Measurements from ENCODE around the gene BCDIN3D.
A peak's percentile ranks its signal among the peaks of the same experiment; 100 is the strongest.
"Not testable (repeated sequence)": the region's sequence is repeated elsewhere in the genome, so short reads cannot be mapped to it uniquely, and the experiment has no call there.

Gene BCDIN3D, protein sequence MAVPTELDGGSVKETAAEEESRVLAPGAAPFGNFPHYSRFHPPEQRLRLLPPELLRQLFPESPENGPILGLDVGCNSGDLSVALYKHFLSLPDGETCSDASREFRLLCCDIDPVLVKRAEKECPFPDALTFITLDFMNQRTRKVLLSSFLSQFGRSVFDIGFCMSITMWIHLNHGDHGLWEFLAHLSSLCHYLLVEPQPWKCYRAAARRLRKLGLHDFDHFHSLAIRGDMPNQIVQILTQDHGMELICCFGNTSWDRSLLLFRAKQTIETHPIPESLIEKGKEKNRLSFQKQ

DNA sequence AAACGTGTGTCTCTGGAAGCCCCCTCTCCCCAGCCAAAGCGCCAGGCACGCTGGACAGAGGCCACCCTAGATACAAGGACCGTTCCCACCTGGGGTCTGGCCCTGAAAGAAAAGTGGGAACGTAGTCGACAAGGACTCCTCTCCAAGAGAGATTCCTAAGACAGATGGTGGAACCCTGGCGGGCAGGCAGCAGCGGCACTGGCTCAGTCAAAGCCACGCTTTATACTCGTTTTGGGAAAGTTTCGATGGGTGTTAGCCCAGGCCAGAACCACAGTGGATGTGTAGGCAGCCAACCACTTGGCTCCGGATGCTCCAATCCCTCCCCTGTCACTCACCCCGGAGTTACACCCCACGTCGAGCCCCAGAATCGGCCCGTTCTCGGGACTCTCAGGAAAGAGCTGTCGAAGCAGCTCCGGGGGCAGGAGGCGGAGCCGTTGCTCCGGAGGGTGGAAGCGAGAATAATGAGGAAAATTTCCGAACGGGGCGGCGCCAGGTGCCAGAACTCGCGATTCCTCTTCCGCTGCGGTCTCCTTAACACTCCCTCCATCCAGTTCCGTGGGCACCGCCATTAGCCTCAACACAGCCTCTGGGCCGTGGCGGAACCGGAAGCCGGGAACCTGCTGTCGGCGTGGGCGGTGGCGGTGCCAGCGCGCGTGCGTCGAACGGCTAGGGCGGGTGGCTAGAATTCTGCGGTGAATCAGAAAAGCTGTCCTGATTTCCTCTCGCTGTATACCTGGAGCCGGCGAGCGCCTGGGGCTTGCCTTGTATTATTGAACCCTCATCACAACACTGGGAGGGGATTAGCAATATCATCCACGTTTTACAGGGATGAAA is at the start of gene BCDIN3D:
Gene BCDIN3D, minus strand, starts transcription at position 588 of the 834 bp plus-strand sequence. Its CDS starts 19 bp downstream, at position 569.
- DNase-seq = peak; percentile 95

DNA sequence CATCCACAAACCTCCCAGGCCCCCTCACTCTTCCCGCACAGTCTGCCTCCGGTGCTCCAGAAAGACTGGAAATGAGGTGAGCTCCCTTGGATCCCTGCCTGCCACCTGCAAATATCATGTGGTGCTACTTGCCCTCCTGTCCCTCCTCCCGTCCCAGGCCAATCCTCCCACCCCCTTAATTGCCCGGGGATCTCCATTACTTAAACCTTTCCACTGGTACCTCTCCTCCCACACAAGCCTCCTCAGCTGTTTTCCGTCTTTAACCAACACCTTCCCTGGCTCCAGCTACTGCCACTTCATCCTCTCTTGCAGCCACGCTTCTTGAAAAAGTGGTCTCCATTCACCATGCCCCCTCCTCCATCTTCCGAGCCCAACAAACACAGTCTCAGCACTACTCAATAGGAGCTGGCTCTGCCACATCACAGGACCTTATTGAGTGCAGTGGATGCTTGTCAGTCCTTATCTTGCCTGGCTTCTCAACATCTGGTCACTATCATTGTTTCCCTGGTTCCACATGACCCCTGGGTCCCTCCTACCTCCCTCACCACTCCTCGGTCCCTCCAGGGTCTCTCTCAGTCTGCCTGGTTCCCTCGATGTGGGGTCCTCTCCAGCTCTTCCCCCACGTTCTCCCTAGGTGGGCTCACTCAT is 49.3 kb upstream of the BCDIN3D start:
- DNase-seq = no peak

DNA sequence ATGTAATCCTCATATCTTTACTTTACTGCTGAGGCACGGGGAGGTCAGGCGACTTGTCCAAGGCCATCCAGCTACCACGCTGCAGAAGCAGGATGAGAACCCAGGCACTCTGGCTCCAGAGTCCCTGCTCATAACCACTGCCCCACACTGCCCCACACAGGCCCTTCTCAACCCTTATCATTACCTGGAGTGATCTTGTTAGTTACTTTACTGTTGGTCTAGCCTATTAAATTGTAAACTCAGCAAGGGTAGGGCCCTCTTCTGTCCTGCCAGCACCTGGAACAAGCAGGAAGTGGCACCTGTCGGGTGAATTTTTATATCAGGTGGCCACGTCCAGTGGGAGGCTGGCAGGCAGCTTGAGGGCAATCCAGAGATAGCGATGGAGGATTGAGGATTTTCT is 48.6 kb upstream of the BCDIN3D start:
- DNase-seq = no peak

DNA sequence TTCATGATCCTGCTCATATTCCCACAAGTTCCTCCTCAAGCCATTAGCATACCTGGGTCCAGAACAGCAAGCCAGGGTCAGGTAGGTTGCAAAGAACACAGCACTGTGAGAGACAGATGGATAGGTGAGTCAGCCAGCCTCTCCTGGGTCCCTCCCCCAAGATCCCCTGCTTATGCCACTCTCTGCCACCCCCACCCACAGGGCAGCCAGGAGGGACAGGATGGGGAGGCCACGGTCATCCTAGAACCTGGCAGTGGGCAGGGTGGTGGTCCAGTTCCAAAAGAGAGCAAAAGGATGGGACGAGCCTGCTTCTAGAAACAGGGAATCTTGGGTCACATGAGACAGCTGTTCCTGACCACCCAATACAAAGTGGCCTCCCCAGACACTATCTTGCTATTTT is 48.1 kb upstream of the BCDIN3D start:
- DNase-seq = no peak

DNA sequence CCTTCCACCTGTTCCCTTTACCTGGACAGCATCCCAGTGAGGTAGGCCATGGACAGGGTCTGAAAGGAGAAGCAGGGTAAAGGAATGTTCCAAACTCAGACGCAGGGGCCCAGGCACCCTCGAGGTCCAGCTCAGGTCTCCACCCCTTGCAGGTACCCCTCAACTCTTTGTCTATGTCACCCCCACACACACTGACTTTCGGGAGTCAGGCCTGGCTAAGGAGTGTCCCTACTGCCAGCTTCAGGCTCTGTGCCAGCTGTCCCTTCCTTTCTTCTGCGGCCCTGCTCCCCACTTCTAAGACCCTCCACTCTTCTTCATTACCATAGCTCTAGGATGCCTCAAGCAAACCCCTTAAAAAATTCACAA is 47.2 kb upstream of the BCDIN3D start:
- DNase-seq = no peak

DNA sequence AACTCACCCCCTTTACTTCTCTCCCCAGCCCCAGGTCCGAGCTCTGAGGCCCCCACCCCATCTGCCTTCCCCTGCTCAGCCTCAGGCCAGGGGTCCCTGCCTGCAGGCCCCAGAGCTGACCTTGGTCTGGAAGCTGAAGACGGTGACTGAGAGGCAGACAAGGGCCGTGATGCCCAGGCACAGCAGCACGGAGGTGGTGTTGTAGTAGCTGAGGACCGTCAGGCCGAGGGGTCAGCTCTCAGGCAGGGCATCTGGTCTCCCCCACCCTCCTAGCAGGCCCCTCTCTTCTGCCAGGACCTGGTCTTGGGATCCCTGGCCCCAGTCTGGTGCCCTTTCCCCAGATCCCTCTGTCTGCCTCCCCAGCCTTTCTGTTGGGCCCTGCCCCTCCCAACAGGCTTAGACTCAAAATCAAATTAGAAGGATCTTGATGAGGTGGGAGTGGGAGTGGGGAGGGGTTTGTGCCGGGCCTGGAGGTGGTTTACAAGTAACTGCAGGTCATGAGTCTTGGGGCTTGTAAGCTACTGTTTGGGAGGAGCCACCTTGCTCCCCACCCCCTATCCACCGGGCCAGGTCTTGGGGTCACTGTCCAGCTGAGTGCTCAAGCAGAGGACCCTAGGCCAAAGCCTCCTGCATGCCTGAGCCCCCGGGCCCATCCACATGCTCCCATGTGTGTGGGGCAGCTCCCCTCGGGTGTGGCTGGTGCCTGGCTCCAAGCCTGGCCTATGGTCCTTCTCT is 46.6 kb upstream of the BCDIN3D start:
- DNase-seq = no peak

DNA sequence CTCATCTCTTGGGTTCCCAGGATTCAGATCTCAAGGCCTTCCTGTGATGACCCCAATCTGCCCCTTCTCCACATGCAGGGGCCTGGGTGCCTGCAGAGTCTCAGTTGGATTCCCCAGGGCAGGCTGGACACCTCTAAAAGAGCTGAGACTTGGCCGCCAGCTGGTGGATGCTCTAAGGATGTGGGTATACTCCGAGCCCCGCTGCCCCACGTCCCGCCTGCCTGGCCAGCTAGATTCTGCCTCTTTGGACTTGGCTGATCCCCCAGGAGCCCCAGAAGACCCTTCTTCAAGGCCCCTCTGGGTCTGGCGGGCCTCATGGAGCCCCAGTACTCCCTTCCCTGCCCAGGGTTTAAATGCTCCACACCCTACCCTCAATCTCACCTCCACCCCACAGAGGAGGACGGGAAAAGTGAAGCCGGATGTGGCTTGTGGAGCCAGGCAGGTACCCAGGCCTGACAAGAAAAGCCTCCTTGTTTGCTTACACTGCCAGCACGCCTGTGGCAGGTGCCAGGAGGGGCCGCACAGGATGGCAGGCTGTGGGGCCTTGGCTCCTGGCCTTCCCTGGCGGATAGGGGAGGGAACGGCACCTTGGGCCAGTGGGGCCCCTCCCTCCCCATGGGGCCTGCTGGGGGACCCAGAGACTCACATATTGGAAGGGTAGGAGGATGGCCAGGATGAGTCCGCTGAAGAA is 45.7 kb upstream of the BCDIN3D start:
- DNase-seq = no peak

DNA sequence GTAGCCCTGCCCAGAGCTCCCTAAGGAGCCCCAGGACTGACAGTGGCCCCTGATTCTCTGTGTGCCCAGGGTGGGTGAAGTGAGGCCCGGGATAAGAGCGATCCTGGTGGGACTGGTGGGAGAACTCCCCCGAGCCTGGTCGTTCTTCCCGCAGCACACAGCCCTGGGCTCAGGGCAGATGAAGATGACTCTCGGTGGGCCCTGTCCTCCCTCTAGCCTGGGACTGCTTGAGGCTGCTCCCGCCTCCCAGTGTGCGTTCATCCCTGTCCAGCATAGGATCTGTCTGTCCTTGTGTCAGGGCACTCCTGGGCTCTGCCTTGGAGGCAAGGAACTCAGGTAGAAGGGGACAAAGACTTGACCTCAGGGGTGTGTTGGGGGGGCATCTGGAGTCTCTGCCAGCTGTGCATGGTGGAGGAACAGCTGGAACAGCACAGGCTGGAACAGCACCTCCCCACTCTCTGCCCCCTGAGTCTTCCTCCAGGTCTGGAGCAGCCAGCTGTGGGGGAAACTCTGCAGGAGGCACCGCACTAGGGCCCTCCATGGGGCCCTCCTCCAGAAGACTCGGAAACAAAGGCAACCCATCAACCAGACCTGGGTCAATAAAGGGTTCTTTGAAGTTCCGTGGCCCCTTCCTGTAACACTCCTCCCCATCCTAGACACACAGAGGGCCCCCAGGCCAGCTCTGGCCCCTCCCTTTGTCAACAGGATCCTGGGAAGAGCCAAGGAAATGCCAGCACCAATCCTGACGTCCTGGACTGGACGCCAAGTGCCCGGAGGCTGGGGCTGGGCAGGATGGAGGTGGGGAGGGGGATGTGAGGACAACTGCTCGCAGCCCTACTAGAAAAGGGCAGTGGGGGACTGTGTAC is 44.9 kb upstream of the BCDIN3D start:
- DNase-seq = no peak

DNA sequence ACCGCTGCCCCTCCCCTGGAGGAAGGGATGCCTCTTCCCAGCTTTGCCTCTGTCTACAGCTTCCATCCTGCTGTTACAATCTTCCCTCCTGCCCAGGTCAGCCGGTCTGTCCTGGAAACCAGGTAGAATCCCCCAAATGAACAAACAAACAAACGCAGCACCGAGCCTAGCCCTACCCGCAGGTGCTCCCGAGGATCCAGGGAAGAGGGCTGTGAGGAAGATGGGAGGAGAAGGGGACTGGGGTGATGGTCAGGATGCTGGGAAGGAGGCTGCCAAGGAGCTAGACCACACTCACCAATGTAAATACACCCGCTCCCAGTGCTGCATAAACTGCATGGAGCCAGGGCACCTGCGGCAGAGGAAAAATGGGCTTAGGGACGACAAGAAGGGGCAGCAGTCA is 44.2 kb upstream of the BCDIN3D start:
- DNase-seq = no peak

DNA sequence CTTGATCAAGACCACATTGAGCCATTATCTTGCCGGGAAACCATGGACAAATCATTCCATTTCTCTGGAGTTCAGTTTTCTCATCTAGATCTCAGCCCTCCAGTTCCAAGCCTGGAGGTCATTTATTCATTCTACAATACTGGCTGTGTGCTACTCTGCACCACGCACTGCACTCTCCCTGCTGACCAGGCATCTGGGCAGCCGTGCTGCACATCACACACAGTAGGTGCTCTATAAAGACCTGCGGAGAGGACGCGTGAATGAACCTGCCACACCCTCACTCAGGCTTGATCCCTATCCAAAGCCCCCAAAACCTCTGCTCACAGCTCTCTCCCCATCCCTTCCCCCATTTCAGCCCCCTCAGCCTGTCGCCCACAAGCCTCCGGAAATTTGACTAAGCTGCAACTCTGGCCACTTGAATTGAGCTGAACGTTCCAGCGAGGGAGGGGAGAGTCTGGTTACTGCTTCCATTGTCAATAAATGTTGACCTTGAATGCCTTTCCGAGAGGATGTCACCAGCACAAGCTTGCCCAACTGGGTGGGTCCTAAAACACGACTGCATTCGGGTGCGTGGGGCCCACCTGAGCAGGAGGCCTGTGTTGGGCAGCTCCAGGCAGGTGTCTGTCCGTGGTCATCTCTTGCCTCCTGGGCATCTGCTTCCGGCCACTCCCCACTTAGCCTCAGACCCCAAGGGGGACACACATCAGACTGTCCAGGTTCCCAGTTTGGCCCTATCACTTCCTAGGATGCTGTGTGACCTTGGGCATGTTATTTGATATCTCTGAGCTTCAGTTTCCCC is 43.0 kb upstream of the BCDIN3D start:
- no peak for DNase-seq

DNA sequence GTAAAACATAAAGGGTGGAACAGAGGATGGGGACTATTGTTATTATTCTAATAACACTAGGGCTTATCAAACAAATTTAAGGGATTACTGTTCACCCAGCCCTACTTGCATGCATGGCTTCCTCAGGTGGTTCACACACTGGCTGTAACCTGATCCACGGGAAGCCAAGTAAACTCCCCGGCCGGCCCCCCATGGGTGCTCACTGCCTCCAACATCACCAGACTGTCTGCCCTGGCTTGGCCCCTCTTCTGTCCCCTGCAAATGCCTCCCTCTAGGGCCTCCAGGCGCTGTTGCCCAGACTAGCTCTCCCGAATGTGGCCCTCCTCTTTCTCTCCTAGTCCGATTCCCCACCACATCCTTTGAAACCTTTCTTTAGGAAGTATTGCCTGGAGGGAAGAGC is 42.2 kb upstream of the BCDIN3D start:
- no peak for DNase-seq

DNA sequence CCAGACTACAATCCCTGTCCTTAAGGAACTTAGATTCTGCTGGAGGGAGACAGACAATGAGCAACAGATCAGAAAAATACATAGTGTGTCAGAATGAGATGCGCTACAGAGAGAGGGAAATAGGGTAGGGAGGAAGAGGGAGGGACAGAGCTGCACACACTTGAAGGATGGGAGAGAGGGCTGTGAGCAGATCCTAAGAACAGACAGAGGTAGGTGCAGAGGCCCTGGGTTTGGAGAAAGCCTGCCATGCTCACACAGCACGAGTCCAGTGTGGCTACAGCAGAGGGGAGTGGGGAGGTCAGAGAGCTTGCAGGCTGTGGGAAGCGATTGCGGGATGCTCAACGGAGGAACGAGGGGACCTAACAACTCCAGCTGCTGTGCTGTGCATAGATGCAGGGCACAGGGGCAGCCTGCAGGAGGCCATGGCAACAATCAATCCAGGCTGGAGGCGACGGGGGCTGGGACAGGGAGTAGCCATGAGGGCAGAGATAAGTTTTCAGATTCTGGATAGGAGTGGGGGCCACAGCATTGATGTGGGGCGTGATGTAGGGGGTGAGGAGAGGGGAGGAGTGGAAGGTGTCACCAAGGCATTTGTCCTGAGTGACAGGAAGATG is 40.1 kb upstream of the BCDIN3D start:
- peak; percentile 42 for DNase-seq

DNA sequence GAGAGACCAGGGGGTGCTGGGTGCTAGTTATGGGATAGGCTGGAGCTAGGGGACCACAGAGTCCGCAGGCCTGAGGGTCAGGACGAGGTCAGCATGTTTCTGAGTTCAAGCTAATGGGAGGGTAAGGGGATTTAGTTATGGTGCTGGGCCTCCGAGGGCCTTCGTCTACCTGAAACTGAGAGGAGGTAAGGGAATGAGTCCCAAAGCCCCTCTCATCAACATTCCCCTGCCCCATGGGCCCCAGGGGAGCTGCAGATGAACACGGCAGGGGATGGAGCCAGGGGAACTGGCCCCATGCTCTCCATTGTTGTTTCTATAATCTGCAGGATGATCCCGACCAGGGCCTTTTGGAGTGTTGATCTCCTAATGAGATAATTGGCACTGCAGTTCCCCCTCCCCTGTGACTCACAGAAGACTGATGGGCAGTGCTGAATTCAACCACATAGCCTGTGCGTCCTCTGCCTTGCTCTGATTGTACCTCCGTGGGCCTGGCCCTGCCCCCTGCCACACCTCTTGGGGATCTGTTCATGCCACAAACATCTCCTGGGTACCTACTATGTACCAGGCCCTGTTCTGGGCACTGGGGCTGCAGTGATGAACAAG is 39.4 kb upstream of the BCDIN3D start:
- peak; percentile 45 for DNase-seq

DNA sequence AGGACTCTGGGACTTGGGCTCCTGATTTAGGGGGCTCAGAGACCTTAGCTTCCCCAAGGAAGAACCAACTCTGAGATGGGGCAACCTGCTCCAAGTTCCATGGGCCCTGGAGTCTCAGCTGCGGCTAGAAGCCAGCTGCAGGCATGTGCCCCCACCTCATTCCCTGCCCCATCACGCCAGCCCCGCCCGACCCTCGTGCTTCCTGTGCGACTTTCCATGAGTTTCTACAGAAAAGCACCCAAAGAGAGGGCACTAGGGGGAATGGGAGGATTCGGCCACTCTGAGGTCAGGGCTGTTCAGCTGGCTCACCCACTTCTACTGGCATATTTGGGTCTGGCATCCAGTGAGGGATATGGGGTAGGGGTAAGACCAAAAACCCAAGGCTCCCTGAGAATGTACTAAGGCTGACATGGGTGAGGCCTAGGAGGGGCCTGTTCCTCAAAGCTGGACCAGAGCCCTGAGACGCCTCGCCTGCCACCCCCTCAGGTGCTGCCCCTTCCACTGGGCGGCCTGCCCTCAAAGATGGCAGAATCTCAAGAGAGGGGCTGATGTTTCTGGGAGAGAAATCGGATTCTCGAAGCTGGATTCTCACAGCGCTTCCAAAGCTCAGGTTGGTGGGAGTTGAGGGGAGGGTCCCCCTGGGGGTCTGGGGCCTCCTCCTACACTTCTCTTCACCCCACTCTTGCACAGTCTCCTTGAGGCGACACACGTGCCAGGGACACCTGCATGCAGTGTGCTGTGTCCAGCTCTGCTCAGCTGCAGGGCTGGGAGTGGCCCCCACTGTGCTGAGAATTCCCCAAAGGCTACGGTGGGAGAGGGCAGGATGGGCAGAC is 38.7 kb upstream of the BCDIN3D start:
- no peak for DNase-seq

DNA sequence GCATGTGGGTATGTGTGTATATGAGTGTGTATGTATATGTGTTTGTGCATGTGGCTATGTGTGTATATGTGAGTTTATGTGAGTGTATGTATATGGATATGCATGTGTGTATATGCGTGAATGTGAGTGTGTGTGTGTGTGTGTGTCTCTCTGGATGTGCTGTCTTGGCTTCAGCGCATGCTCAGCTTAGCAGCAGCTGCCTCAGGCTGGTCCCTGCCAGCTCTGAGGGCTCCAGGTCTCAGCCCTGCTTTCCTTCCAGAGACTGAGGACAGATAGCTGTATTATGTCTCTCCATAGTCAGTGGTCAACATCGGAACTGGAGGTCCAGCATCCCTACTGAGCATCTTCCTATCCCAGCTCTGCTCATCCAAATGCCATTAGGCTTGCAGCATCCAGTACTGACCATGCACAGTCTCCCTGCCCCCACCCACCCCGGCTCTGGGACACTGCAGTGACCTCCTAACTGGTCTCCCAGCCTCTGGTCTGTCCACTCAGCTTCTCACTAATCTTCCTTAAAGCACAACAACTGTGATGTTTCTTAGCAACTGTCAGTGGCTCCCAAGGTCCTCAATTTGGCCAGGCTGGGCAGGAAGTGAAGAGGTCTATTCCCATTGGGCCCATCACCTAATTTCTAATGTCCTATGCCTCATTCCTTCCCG is 38.0 kb upstream of the BCDIN3D start:
- no peak for DNase-seq

DNA sequence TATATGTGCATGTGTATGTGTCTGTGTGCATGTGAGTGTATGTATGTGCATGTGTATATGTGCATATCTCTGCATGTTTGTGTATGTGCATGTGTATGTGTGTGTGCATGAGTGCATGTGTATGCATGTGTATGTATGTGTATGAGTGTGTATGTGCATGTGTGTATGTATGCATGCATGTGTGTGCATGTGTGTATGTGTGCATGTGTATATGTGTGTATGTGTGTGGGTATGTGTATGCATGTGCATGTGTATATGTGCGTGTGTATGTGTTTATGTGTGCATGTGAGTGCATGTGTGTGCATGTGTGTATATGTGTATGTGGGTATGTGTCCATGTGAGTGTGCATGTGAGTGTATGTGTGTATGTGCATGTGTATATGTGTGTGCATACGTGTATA is 36.2 kb upstream of the BCDIN3D start:
- DNase-seq = not testable (repeated sequence)

DNA sequence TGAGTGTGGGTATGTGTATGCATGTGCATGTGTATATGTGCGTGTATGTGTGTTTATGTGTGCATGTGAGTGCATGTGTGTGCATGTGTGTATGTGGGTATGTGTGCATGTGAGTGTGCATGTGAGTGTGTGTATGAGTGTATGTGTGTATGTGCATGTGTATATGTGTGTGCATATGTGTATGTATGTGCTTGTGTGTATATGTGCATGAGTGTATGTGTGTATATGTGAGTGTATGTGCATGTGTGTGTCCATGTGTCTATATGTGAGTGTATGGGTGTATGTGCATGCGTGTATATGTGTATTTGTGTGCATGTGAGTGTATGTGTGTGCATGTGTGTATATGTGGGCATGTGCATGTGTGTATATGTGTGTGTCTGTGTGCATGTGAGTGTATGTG is 35.1 kb upstream of the BCDIN3D start:
- no peak for DNase-seq

DNA sequence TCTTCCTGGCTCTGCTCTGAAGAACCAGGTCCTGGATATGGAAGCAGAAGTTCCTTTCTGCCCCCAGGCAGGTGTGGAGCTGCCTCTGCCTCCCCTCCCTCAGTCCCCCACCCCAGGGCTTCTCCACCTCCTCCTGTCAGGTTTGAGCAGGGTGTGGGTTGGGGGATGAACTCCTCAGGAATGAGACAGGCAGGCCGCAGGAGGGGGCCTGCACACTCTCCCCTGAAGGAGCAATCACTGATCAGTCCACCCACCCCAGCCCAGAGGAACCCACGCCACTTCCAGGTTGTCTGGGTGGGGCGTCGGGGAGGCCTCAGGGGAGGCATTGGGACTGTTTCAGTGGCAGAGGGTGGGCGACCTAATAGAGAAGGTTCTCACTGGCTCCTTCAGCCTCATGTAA is 34.2 kb upstream of the BCDIN3D start:
- no peak for DNase-seq
